Epithelial cell of proximal tubule (primary cell): ENCODE results near the gene SCAMP4. TPM values are rescaled to one million over a fixed set of nuclear protein-coding genes. Genes with fewer than 3 reads are reported as not detected.
A peak's percentile ranks its signal among the peaks of the same experiment; 100 is the strongest.

Source experiments
- DNase-seq: peaks from one replicate; pipeline ENCODE4 v3.0.0-alpha.2; 2011; ENCODE audit warnings: low read depth
- H3K4me3 ChIP-seq: 2 replicates; pipeline ENCODE4 v1.5.1; 2011; ENCODE audit warnings: low read depth, mild to moderate bottlenecking, low read length
- total RNA-seq: library from RNA; depleted of rRNA; stranded (reverse); fragments of >200 nt; gene quantifications from 2 replicates; pipeline ENCODE4 v1.2.3, GENCODE V29; 2015
- TF ChIP-seq, protein P1 (sequence below): conservative IDR thresholded peaks from 2 replicates; pipeline ENCODE4 v1.5.1; 2012; ENCODE audit warnings: low read depth, mild to moderate bottlenecking, low read length

Gene SCAMP4
- total RNA-seq, 1 donor from 2014 or later = 134 TPM

- no peak overlapping the region for H3K4me3 ChIP-seq
- DNase-seq = no peak
- TF ChIP-seq, protein P1, sequence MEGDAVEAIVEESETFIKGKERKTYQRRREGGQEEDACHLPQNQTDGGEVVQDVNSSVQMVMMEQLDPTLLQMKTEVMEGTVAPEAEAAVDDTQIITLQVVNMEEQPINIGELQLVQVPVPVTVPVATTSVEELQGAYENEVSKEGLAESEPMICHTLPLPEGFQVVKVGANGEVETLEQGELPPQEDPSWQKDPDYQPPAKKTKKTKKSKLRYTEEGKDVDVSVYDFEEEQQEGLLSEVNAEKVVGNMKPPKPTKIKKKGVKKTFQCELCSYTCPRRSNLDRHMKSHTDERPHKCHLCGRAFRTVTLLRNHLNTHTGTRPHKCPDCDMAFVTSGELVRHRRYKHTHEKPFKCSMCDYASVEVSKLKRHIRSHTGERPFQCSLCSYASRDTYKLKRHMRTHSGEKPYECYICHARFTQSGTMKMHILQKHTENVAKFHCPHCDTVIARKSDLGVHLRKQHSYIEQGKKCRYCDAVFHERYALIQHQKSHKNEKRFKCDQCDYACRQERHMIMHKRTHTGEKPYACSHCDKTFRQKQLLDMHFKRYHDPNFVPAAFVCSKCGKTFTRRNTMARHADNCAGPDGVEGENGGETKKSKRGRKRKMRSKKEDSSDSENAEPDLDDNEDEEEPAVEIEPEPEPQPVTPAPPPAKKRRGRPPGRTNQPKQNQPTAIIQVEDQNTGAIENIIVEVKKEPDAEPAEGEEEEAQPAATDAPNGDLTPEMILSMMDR = no peak
Observed at GRCh38 chr19:1943661-1944087, 38.5 kb downstream of the SCAMP4 start.

GRCh38 chr19:1944088-1944915, 39.1 kb downstream of the SCAMP4 start:
- no peak for DNase-seq
- TF ChIP-seq, protein P1 = no peak
- H3K4me3 ChIP-seq = no peak overlapping the region

DNA sequence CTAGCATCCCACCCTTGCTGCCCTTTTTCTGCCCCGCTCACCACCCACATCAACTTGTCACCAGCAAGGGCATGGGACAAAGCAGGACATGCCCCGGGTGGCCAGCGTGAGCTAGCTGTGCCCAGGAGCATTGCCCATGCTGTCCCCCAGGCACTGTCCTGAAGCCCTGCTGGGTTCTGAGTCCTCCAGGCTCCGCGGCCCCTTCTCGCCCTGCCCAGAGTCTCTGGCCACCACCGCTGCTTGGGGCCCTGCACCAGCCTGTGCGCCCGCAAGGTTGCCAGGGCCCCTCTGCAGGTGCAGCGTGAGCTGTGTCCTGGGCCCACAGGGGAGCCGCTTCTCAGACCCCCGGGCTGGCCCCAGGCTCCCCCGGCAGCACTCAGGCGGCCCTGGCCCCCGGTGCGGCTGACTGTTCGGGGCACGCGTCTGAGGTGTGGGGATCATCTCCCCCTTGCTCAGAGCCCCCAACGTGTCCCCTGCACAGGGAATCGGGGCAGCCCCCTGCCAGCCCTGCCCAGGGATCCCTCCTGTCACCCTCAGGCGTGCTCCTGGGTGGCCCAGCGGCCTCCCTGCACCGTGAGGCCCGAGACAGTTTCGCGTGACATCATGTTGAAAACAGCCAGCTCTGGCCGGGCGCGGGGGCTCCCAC, 39.8 kb downstream of the SCAMP4 start:
- TF ChIP-seq, protein P1 = no peak
- no peak for DNase-seq
- H3K4me3 ChIP-seq = no peak overlapping the region

- no peak for DNase-seq
- TF ChIP-seq, protein P1 = peak; percentile 71
- H3K4me3 ChIP-seq = no peak overlapping the region
Observed at GRCh38 chr19:1945899-1946298, 40.7 kb downstream of the SCAMP4 start.

GRCh38 chr19:1947651-1948209, 42.5 kb downstream of the SCAMP4 start:
- H3K4me3 ChIP-seq = no peak overlapping the region
- TF ChIP-seq, protein P1 = no peak
- DNase-seq = no peak

DNA sequence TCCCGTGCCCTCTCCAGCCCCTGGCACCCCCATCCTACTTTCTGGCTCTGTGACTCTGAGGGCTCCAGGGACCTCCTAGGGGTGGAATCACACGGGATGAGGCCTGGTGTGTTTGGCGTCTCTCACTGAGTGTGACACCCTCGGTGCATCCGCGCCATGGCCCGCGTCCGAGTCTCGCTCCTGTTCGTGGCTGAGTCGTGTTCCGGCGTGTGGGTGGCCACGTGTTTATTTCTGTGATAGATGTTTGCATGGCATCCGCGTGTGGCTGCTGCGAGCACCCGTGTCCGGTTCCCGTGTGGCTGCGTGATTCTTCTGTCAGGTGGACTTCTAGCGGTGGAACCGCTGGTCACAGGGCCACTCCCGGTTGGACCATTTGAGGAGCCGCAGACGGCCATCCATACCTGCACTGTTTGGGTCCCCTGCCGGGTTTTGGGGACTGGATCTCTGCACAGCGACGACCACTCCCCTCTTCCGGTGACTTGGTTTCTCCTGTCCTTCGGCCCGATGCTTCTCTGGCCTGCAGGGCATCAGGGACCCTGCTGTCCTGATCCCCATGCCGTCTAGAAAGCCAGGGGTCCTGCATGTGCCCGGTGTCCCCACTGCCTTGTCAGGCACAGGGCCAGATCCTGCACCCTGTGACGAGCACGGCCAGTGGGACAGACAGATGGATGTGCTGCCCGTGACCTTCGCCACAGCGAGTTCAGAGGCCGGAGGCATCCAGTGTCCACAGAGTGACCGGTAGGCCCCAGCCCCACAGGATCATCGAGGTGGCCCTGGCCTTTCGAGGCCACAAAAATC, 44.3 kb downstream of the SCAMP4 start:
- DNase-seq = no peak
- TF ChIP-seq, protein P1 = no peak
- no peak overlapping the region for H3K4me3 ChIP-seq
